HepG2 (cell line): Measurements from ENCODE around the gene SMPD3. TPM values are rescaled to one million over a fixed set of nuclear protein-coding genes. Genes with fewer than 3 reads are reported as not detected.
A peak's percentile ranks its signal among the peaks of the same experiment; 100 is the strongest.

Experiments used
- HDAC1 ChIP-seq: sonication (generic); formaldehyde crosslinking; IDR thresholded peaks from 2 replicates; pipeline ENCODE4 v1.5.1; 2020; ENCODE audit warnings: mild to moderate bottlenecking, missing genetic modification reagents
- NFE2 ChIP-seq: sonication (generic); formaldehyde crosslinking; IDR thresholded peaks from 2 replicates; pipeline ENCODE4 v1.4.0; 2020; ENCODE audit warnings: missing genetic modification reagents
- NFE2L1 ChIP-seq: sonication (generic); formaldehyde crosslinking; IDR thresholded peaks from 2 replicates; pipeline ENCODE4 v1.4.0; 2020; ENCODE audit warnings: missing genetic modification reagents, mild to moderate bottlenecking, borderline replicate concordance
- SNAI1 ChIP-seq: sonication (generic); formaldehyde crosslinking; IDR thresholded peaks from 2 replicates; pipeline ENCODE4 v1.5.0; 2020; ENCODE audit warnings: mild to moderate bottlenecking, missing genetic modification reagents, borderline replicate concordance
- TCF7 ChIP-seq: sonication (generic); IDR thresholded peaks from 2 replicates; pipeline ENCODE4 v1.6.1; 2016; ENCODE audit warnings: antibody characterized with exemption, low read depth
- WIZ ChIP-seq: sonication (generic); formaldehyde crosslinking; IDR thresholded peaks from 2 replicates; pipeline ENCODE4 v1.5.1; 2020; ENCODE audit warnings: mild to moderate bottlenecking, missing genetic modification reagents
- ZIK1 ChIP-seq: sonication (generic); formaldehyde crosslinking; IDR thresholded peaks from 2 replicates; pipeline ENCODE4 v1.5.0; 2020; ENCODE audit warnings: mild to moderate bottlenecking, low read depth, missing genetic modification reagents, borderline replicate concordance
- ZNF484 ChIP-seq: sonication (generic); formaldehyde crosslinking; IDR thresholded peaks from 2 replicates; pipeline ENCODE4 v1.5.1; 2020; ENCODE audit warnings: mild to moderate bottlenecking, low read depth, missing genetic modification reagents, borderline replicate concordance
- ZNF547 ChIP-seq: sonication (generic); formaldehyde crosslinking; IDR thresholded peaks from 2 replicates; pipeline ENCODE4 v1.5.1; 2020; ENCODE audit warnings: mild to moderate bottlenecking, missing genetic modification reagents
- ZNF570 ChIP-seq: sonication (generic); formaldehyde crosslinking; IDR thresholded peaks from 2 replicates; pipeline ENCODE4 v1.4.0; 2020; ENCODE audit warnings: mild to moderate bottlenecking, missing genetic modification reagents, borderline replicate concordance
- polyA plus RNA-seq, 8 experiments: library from polyadenylated mRNA; depleted of rRNA in 3 of 8; stranded (reverse) in 7 of 8; unstranded in 1 of 8; fragments of >200 nt; fragmentation: Illumina TruSeq in 4 of 8; extraction: Trizol in 4 of 8; gene quantifications; 2 replicates each; pipeline versions ENCODE4 v1.2.1 to v1.2.3, GENCODE V29; 2011 to 2016; ENCODE audit warnings: low read depth in 4 of 8, missing spikeins in 1 of 8, mixed read lengths in 1 of 8; ENCODE audit not compliant: insufficient read depth in 1 of 8
- total RNA-seq, 5 experiments: library from RNA; depleted of rRNA; stranded (reverse); fragments of >200 nt; fragmentation: Illumina TruSeq; extraction: Trizol; gene quantifications; 2 replicates each; pipeline ENCODE4 v1.2.3, GENCODE V29; 2016; ENCODE audit warnings: low read depth in 1 of 5
- TF ChIP-seq, protein P1 (sequence below): sonication (generic); formaldehyde crosslinking; IDR thresholded peaks from 2 replicates; pipeline ENCODE4 v1.5.0; 2020; ENCODE audit warnings: missing genetic modification reagents
- TF ChIP-seq, protein P2 (sequence below): sonication (generic); formaldehyde crosslinking; IDR thresholded peaks from 2 replicates; pipeline ENCODE4 v1.4.0; 2020; ENCODE audit warnings: mild to moderate bottlenecking, missing genetic modification reagents
- TF ChIP-seq, protein P3 (sequence below): sonication (generic); IDR thresholded peaks from 2 replicates; pipeline ENCODE4 v1.6.1; 2016; ENCODE audit warnings: low read depth, borderline replicate concordance
- TF ChIP-seq, protein P4 (sequence below): sonication (generic); formaldehyde crosslinking; conservative IDR thresholded peaks from 2 replicates; pipeline ENCODE4 v1.4.0; 2020; ENCODE audit warnings: missing genetic modification reagents
- TF ChIP-seq, protein P5 (sequence below): sonication (generic); formaldehyde crosslinking; IDR thresholded peaks from 2 replicates; pipeline ENCODE4 v1.8.0; 2022; ENCODE audit warnings: missing genetic modification reagents, mild to moderate bottlenecking, borderline replicate concordance
- TF ChIP-seq, protein P6 (sequence below): sonication (generic); formaldehyde crosslinking; conservative IDR thresholded peaks from 2 replicates; pipeline ENCODE4 v1.8.0; 2022; ENCODE audit warnings: low read depth, missing genetic modification reagents

SMPD3 gene
- total and polyA plus RNA-seq, 2 of the 13 experiments (the other 11 are each of a cell fraction or from before 2014, with no cell fraction given): 0.07 to 0.32 TPM

DNA sequence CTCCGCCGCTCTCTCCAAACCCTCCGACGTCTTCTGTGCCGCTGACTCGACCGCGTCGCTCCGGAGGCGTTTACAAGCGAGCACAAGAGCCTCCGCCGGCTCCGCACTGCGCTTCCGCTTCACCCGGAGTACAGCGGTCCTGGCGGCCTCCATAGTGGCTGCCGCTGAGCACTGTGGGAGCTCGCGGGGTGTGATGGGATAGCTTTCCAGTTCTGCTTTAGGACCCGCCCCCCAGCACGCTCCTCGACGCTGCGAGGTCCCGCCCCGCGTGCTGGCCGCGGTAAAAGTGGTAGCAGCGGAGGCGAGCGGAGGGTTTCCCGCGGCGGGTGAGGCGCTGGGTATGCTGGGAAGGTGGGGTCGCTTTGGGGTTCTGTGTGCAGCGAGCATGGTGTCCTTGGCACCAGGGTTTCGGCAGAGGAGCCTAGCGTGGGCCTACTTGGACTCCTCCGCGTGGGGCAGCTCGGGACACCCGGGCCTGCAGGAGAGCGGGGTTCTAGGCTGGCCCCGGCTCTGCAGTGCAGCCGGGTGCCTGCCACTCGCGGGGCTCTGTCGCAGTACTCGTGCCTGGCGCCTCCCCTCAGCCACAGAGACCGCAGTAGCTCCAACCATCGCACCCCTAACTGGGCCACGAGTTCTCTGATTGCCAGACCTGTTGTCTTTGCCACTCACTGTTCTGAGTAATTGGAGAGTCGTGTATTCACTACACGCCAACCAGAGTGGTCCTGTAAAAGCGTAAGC is 137.4 kb downstream of the SMPD3 start, which contains the start of the genes PRMT7 and SLC7A6OS (continued):
- no peak for TF ChIP-seq TCF7
- TF ChIP-seq SNAI1 (CRISPR knock-in tag): peak; percentile 100
- TF ChIP-seq, protein P1, sequence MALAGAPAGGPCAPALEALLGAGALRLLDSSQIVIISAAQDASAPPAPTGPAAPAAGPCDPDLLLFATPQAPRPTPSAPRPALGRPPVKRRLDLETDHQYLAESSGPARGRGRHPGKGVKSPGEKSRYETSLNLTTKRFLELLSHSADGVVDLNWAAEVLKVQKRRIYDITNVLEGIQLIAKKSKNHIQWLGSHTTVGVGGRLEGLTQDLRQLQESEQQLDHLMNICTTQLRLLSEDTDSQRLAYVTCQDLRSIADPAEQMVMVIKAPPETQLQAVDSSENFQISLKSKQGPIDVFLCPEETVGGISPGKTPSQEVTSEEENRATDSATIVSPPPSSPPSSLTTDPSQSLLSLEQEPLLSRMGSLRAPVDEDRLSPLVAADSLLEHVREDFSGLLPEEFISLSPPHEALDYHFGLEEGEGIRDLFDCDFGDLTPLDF (CRISPR knock-in tag): peak; percentile 97
- TF ChIP-seq, protein P2, sequence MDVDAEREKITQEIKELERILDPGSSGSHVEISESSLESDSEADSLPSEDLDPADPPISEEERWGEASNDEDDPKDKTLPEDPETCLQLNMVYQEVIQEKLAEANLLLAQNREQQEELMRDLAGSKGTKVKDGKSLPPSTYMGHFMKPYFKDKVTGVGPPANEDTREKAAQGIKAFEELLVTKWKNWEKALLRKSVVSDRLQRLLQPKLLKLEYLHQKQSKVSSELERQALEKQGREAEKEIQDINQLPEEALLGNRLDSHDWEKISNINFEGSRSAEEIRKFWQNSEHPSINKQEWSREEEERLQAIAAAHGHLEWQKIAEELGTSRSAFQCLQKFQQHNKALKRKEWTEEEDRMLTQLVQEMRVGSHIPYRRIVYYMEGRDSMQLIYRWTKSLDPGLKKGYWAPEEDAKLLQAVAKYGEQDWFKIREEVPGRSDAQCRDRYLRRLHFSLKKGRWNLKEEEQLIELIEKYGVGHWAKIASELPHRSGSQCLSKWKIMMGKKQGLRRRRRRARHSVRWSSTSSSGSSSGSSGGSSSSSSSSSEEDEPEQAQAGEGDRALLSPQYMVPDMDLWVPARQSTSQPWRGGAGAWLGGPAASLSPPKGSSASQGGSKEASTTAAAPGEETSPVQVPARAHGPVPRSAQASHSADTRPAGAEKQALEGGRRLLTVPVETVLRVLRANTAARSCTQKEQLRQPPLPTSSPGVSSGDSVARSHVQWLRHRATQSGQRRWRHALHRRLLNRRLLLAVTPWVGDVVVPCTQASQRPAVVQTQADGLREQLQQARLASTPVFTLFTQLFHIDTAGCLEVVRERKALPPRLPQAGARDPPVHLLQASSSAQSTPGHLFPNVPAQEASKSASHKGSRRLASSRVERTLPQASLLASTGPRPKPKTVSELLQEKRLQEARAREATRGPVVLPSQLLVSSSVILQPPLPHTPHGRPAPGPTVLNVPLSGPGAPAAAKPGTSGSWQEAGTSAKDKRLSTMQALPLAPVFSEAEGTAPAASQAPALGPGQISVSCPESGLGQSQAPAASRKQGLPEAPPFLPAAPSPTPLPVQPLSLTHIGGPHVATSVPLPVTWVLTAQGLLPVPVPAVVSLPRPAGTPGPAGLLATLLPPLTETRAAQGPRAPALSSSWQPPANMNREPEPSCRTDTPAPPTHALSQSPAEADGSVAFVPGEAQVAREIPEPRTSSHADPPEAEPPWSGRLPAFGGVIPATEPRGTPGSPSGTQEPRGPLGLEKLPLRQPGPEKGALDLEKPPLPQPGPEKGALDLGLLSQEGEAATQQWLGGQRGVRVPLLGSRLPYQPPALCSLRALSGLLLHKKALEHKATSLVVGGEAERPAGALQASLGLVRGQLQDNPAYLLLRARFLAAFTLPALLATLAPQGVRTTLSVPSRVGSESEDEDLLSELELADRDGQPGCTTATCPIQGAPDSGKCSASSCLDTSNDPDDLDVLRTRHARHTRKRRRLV: peak; percentile 98
- peak; percentile 92; the same call in 1 of the 2 replicates for TF ChIP-seq ZNF484 (CRISPR knock-in tag)
- TF ChIP-seq, protein P3, sequence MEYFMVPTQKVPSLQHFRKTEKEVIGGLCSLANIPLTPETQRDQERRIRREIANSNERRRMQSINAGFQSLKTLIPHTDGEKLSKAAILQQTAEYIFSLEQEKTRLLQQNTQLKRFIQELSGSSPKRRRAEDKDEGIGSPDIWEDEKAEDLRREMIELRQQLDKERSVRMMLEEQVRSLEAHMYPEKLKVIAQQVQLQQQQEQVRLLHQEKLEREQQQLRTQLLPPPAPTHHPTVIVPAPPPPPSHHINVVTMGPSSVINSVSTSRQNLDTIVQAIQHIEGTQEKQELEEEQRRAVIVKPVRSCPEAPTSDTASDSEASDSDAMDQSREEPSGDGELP: peak; percentile 33; the same call in 1 of the 2 replicates
- peak; percentile 97 for TF ChIP-seq WIZ (CRISPR knock-in tag)
- TF ChIP-seq ZIK1 (CRISPR knock-in tag): peak; percentile 99
- TF ChIP-seq, protein P4, sequence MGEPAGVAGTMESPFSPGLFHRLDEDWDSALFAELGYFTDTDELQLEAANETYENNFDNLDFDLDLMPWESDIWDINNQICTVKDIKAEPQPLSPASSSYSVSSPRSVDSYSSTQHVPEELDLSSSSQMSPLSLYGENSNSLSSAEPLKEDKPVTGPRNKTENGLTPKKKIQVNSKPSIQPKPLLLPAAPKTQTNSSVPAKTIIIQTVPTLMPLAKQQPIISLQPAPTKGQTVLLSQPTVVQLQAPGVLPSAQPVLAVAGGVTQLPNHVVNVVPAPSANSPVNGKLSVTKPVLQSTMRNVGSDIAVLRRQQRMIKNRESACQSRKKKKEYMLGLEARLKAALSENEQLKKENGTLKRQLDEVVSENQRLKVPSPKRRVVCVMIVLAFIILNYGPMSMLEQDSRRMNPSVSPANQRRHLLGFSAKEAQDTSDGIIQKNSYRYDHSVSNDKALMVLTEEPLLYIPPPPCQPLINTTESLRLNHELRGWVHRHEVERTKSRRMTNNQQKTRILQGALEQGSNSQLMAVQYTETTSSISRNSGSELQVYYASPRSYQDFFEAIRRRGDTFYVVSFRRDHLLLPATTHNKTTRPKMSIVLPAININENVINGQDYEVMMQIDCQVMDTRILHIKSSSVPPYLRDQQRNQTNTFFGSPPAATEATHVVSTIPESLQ (CRISPR knock-in tag): peak; percentile 95
- peak; percentile 100 for TF ChIP-seq ZNF547 (CRISPR knock-in tag)
- TF ChIP-seq NFE2: 0 out of 2 replicates have a peak, but pooled peaks have one; percentile 32
- TF ChIP-seq, protein P5, sequence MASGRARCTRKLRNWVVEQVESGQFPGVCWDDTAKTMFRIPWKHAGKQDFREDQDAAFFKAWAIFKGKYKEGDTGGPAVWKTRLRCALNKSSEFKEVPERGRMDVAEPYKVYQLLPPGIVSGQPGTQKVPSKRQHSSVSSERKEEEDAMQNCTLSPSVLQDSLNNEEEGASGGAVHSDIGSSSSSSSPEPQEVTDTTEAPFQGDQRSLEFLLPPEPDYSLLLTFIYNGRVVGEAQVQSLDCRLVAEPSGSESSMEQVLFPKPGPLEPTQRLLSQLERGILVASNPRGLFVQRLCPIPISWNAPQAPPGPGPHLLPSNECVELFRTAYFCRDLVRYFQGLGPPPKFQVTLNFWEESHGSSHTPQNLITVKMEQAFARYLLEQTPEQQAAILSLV: peak; percentile 97
- TF ChIP-seq ZNF570 (CRISPR knock-in tag): peak; percentile 96
- peak; percentile 98 for TF ChIP-seq HDAC1 (CRISPR knock-in tag)
- peak; percentile 97 for TF ChIP-seq NFE2L1 (CRISPR knock-in tag)
- TF ChIP-seq, protein P6, sequence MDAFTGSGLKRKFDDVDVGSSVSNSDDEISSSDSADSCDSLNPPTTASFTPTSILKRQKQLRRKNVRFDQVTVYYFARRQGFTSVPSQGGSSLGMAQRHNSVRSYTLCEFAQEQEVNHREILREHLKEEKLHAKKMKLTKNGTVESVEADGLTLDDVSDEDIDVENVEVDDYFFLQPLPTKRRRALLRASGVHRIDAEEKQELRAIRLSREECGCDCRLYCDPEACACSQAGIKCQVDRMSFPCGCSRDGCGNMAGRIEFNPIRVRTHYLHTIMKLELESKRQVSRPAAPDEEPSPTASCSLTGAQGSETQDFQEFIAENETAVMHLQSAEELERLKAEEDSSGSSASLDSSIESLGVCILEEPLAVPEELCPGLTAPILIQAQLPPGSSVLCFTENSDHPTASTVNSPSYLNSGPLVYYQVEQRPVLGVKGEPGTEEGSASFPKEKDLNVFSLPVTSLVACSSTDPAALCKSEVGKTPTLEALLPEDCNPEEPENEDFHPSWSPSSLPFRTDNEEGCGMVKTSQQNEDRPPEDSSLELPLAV: peak; percentile 98
